Activated CD4-positive, alpha-beta T cell treated with anti-CD3 and anti-CD28 coated beads, Interleukin-2, Interleukin-6, amounts not matched to agents 100 ng/mL and 50 ng/mL, durations not matched to agents 16 hours and 8 hours (primary cell): ENCODE results near the gene CREBZF.
A peak's percentile ranks its signal among the peaks of the same experiment; 100 is the strongest.
"Not testable (repeated sequence)": the region's sequence is repeated elsewhere in the genome, so short reads cannot be mapped to it uniquely, and the experiment has no call there.

Experiments used
- DNase-seq: peaks from one replicate; pipeline ENCODE4 v3.0.0-alpha.2; 2020

Gene CREBZF

GRCh38 chr11:85668157-85668556, 3.2 kb upstream of the CREBZF start:
- no peak for DNase-seq

GRCh38 chr11:85666687-85667086, 1.8 kb upstream of the CREBZF start:
- DNase-seq, result no peak

GRCh38 chr11:85665733-85666132, 804 bp upstream of the CREBZF start:
- DNase-seq, result no peak

GRCh38 chr11:85663753-85664614, 945 bp downstream of the CREBZF start:
- DNase-seq, result peak; percentile 88

- peak; percentile 42 for DNase-seq
Measured at GRCh38 chr11:85663080-85663752, 1.7 kb downstream of the CREBZF start.

- DNase-seq, result no peak
Measured at GRCh38 chr11:85661972-85662664, 2.8 kb downstream of the CREBZF start.

- no peak for DNase-seq
Measured at GRCh38 chr11:85658180-85658579, 6.7 kb downstream of the CREBZF start.

- DNase-seq, result no peak
Measured at GRCh38 chr11:85656777-85657176, 8.2 kb downstream of the CREBZF start.

GRCh38 chr11:85654343-85654742, 10.6 kb downstream of the CREBZF start:
- DNase-seq, result not testable (repeated sequence)

GRCh38 chr11:85652786-85653447, 12.0 kb downstream of the CREBZF start:
- no peak for DNase-seq

GRCh38 chr11:85651118-85651517, 13.8 kb downstream of the CREBZF start:
- no peak for DNase-seq

- DNase-seq, result peak; percentile 95
Measured at GRCh38 chr11:85647604-85648299, 17.2 kb downstream of the CREBZF start, which contains the start of gene TMEM126A. TMEM126A (plus strand) TSS chr11:85647967; CDS start chr11:85650256, 2,289 bp downstream.

- DNase-seq, result no peak
Measured at GRCh38 chr11:85647078-85647477, 17.9 kb downstream of the CREBZF start.

GRCh38 chr11:85643191-85643614, 21.7 kb downstream of the CREBZF start:
- no peak for DNase-seq

GRCh38 chr11:85634747-85635146, 30.2 kb downstream of the CREBZF start:
- DNase-seq, result no peak

- peak; percentile 26 for DNase-seq
Measured at GRCh38 chr11:85628771-85629341, 36.1 kb downstream of the CREBZF start.

GRCh38 chr11:85627998-85628770, 36.7 kb downstream of the CREBZF start, which contains the start of gene TMEM126B:
TMEM126B (plus strand) TSS chr11:85628593; CDS start chr11:85628608, 15 bp downstream.
- peak; percentile 98 for DNase-seq

GRCh38 chr11:85627332-85627997, 37.5 kb downstream of the CREBZF start, which contains the start of gene DLG2:
DLG2 (minus strand) TSS chr11:85627344.
- DNase-seq, result peak; percentile 23

GRCh38 chr11:85626496-85626895, 38.4 kb downstream of the CREBZF start:
- no peak for DNase-seq

GRCh38 chr11:85620256-85620655, 44.7 kb downstream of the CREBZF start:
- peak; percentile 9 for DNase-seq
